Stomach (tissue), 19 donors: ENCODE results near the gene PYGB. TPM values are rescaled to one million over a fixed set of nuclear protein-coding genes. Genes with fewer than 3 reads are reported as not detected.

Source experiments
- DNase-seq, 2 donors: peaks; one replicate each; pipeline versions ENCODE4 v3.0.0 to v3.0.0-alpha.2; 2013 to 2019
- H3K27ac ChIP-seq, 5 donors: fragments of 200-600 bp in 4 of 5; sonication (generic) in 4 of 5; one replicate each; pipeline ENCODE4 v1.5.1; 2013 to 2019; ENCODE audit warnings: mild to moderate bottlenecking in 1 of 5, moderate library complexity in 1 of 5
- H3K27me3 ChIP-seq, 3 donors: fragments of 200-600 bp; sonication (generic); one replicate each; pipeline ENCODE4 v1.5.1; 2017 to 2019; ENCODE audit warnings: mixed run types in 1 of 3
- H3K36me3 ChIP-seq, 4 donors: fragments of 200-600 bp; sonication (generic); 1 replicate in 3 of 4; 2 replicates in 1 of 4; pipeline ENCODE4 v1.5.1; 2016 to 2019
- H3K4me1 ChIP-seq, 4 donors: fragments of 200-600 bp; sonication (generic); one replicate each; pipeline ENCODE4 v1.5.1; 2016 to 2019
- H3K4me3 ChIP-seq, 4 donors: fragments of 200-600 bp; sonication (generic) in 3 of 4; one replicate each; pipeline ENCODE4 v1.5.1; 2016 to 2019; ENCODE audit warnings: mild to moderate bottlenecking in 1 of 4
- H3K9me3 ChIP-seq, 4 donors: fragments of 200-600 bp; sonication (generic); one replicate each; pipeline ENCODE4 v1.5.1; 2016 to 2019
- EP300 ChIP-seq: sonication (generic); formaldehyde crosslinking; IDR thresholded peaks from one replicate; pipeline ENCODE4 v1.6.1; 2017; ENCODE audit warnings: antibody characterized with exemption
- POLR2A ChIP-seq, 4 donors: fragments of 450-650 bp; IDR thresholded peaks; one replicate each; pipeline ENCODE4 v1.6.1; 2016; ENCODE audit warnings: antibody characterized with exemption in 4 of 4, control low read depth in 2 of 4, mild to moderate bottlenecking in 1 of 4, moderate library complexity in 1 of 4
- POLR2AphosphoS5 ChIP-seq, 3 donors: sonication (generic); formaldehyde crosslinking; IDR thresholded peaks; one replicate each; pipeline ENCODE4 v1.6.1; 2016; ENCODE audit warnings: antibody characterized with exemption in 3 of 3
- WGBS, 5 donors: extraction: QIAGEN DNeasy Blood & Tissue Kit in 3 of 5; methylation state at CpG; one replicate each; pipeline versions ENCODE4 v1.1.5 to v1.1.7; 2013 to 2018; 5-methylcytosine and 5-hydroxymethylcytosine counted together
- intact Hi-C: fragments of 100-400 bp; cut with DNase I; formaldehyde crosslinking; loops from one replicate; pipeline ENCODE4 v1.15.1; 2023; ENCODE audit warnings: low total_unique reads
- long read RNA-seq, 10 donors: transcript quantifications; one replicate each; lab custom pipeline, GENCODE V29; 2026
- polyA plus RNA-seq, 3 donors: library from polyadenylated mRNA; stranded (reverse); fragments of 200-250 nt; gene quantifications; one replicate each; pipeline ENCODE4 v1.2.3, GENCODE V29; 2013
- total RNA-seq, 5 donors: library from RNA; depleted of rRNA; stranded (reverse); fragments of >200 nt; gene quantifications; one replicate each; pipeline versions ENCODE4 v1.1.0 to v1.2.3, GENCODE V29; 2014 to 2016
- TF ChIP-seq, protein P1 (sequence below), 7 experiments: fragments of 450-650 bp in 4 of 7; fragments of 200-600 bp in 3 of 7; sonication (generic) in 3 of 7; IDR thresholded peaks; one replicate each; pipeline ENCODE4 v1.5.1; 2016 to 2019; ENCODE audit warnings: antibody characterized with exemption in 7 of 7, control low read depth in 2 of 7, mild to moderate bottlenecking in 1 of 7
- donor health status: healthy with polysubstance abuse.
- donor health status: Bipolar disorder and iron deficiency.
- donor health status: healthy.

Gene PYGB
- total RNA-seq = 100 to 1,000 TPM in 2 of 5 donors, 10 to 100 TPM in 3; 34.4 to 116 (median 78.8) TPM
- 10 to 100 TPM; 23.1 to 34.0 (median 28.8) TPM for polyA plus RNA-seq
- long read RNA-seq, donor 1, full-length matches to known transcripts = 2 of 2 reads
- long read RNA-seq, donor 1, partial matches to known transcripts = 0 of 2 reads
- long read RNA-seq, donor 1, other reads (novel, unspliced or antisense) = 0 of 2 reads
- long read RNA-seq, donor 2, full-length matches to known transcripts = 1 of 1 reads
- long read RNA-seq, donor 2, partial matches to known transcripts = 0 of 1 reads
- long read RNA-seq, donor 2, other reads (novel, unspliced or antisense) = 0 of 1 reads
- long read RNA-seq, donor 3, full-length matches to known transcripts = 4 of 4 reads
- long read RNA-seq, donor 3, partial matches to known transcripts = 0 of 4 reads
- long read RNA-seq, donor 3, other reads (novel, unspliced or antisense) = 0 of 4 reads
- long read RNA-seq, donor 4 = 0 reads
- long read RNA-seq, donor 5, full-length matches to known transcripts = 1 of 1 reads
- long read RNA-seq, donor 5, partial matches to known transcripts = 0 of 1 reads
- long read RNA-seq, donor 5, other reads (novel, unspliced or antisense) = 0 of 1 reads
- long read RNA-seq, donor 6, full-length matches to known transcripts = 16 of 24 reads
- long read RNA-seq, donor 6, partial matches to known transcripts = 8 of 24 reads
- long read RNA-seq, donor 6, other reads (novel, unspliced or antisense) = 0 of 24 reads
- long read RNA-seq, donor 7, full-length matches to known transcripts = 3 of 15 reads
- long read RNA-seq, donor 7, partial matches to known transcripts = 12 of 15 reads
- long read RNA-seq, donor 7, other reads (novel, unspliced or antisense) = 0 of 15 reads
- long read RNA-seq, donor 8, full-length matches to known transcripts = 4 of 19 reads
- long read RNA-seq, donor 8, partial matches to known transcripts = 15 of 19 reads
- long read RNA-seq, donor 8, other reads (novel, unspliced or antisense) = 0 of 19 reads
- long read RNA-seq, donor 9, partial matches to known transcripts = 15 of 15 reads
- long read RNA-seq, donor 9, other reads (novel, unspliced or antisense) = 0 of 15 reads
- long read RNA-seq, donor 10, full-length matches to known transcripts = 3 of 3 reads
- long read RNA-seq, donor 10, partial matches to known transcripts = 0 of 3 reads
- long read RNA-seq, donor 10, other reads (novel, unspliced or antisense) = 0 of 3 reads

GRCh38 chr20:25247956-25248785 is at the start of gene PYGB:
Gene PYGB, plus strand, starts transcription at chr20:25248085. Its CDS starts 94 bp downstream, at chr20:25248179.
- Histone ChIP-seq H3K36me3 (no peaks in the 10 kb centered on the region), H3K4me1 (peaks cover 31 to 61% (median 56%) of the 10 kb centered on the region in 4 donors), H3K27ac (peak within 1 kb of the TSS; percentile 90 to 99 (median 94)), H3K9me3 (no peaks in the 10 kb centered on the region), H3K27me3 (no peaks in the 10 kb centered on the region), H3K4me3 (peak within 1 kb of the TSS; percentile 77 to 96 (median 92))
- 0% methylated on average over 23 to 111 of the region's 113 CpGs for WGBS, 5 donors
- intact Hi-C loops = no loop called here
- peak; percentile 81 to 93 for DNase-seq
- peak in 2 of 4 donors; percentile 48 to 81 for TF ChIP-seq POLR2A (IDR thresholded peaks at IDR 0.05)
- TF ChIP-seq POLR2AphosphoS5 (IDR thresholded peaks at IDR 0.05) = peak; percentile 77 to 97 (median 97)
- TF ChIP-seq, protein P1, sequence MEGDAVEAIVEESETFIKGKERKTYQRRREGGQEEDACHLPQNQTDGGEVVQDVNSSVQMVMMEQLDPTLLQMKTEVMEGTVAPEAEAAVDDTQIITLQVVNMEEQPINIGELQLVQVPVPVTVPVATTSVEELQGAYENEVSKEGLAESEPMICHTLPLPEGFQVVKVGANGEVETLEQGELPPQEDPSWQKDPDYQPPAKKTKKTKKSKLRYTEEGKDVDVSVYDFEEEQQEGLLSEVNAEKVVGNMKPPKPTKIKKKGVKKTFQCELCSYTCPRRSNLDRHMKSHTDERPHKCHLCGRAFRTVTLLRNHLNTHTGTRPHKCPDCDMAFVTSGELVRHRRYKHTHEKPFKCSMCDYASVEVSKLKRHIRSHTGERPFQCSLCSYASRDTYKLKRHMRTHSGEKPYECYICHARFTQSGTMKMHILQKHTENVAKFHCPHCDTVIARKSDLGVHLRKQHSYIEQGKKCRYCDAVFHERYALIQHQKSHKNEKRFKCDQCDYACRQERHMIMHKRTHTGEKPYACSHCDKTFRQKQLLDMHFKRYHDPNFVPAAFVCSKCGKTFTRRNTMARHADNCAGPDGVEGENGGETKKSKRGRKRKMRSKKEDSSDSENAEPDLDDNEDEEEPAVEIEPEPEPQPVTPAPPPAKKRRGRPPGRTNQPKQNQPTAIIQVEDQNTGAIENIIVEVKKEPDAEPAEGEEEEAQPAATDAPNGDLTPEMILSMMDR (IDR thresholded peaks at IDR 0.05) = no peak
- TF ChIP-seq EP300 = no peak

GRCh38 chr20:25198663-25199383 is 49.1 kb upstream of the PYGB start:
- intact Hi-C loops = loop anchor here (10.0 kb wide), 1 partner anchor 204 kb away; the partner anchor contains the start of gene APMAP
- no peak overlapping the region for H3K4me3 ChIP-seq
- WGBS, 5 donors = 72 to 79% (median 77%) methylated on average over 10 to 11 of the region's 11 CpGs
- H3K27ac ChIP-seq = no peak overlapping the region
- no peaks in the 10 kb centered on the region for H3K27me3 ChIP-seq
- peaks cover 22 to 56% (median 48%) of the 10 kb centered on the region in 4 donors for H3K4me1 ChIP-seq
- H3K9me3 ChIP-seq = no peaks in the 10 kb centered on the region
- H3K36me3 ChIP-seq = peaks cover 0 to 6% (median 0%) of the 10 kb centered on the region in 4 donors
- TF ChIP-seq, protein P1 (IDR thresholded peaks at IDR 0.05) = no peak
- TF ChIP-seq POLR2AphosphoS5 (IDR thresholded peaks at IDR 0.05) (no peak), EP300 (no peak), POLR2A (IDR thresholded peaks at IDR 0.05) (no peak)
- no peak for DNase-seq

DNA sequence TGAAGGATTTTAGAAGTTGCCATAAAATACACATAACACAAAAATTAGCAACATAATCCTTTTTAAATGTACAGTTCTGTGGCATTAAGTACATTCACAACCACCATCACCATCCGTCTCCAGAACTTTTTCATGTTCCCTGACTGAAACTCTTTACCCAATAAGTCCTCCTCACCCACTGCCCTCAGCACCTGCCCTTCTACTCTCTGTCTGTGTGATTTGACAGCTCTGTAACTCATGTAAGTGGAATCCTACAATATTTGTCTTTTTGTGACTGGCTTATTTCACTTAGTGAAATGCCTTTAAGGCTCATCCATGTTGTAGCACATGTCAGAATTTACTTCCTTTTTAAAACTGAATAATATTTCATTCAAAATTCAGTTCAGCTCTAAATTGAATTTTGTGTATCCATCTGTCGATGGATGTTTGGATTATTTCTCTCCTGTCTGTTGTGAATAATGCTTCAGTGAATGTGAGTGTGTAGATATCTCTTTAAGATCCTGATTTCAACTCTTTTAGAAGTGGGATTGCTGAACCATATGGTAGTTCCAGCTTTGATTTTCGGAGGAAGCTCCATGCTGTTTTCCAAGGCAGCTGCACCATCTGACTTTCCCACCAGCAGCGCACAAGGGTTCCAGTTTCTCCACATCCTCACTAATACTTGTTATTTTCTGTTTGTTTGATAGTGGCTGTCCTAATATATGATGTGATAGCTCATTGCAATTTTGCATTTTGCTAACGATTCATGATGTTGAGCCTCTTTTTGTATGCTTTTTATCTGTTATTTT is 48.2 kb upstream of the PYGB start:
- no peaks in the 10 kb centered on the region for H3K27me3 ChIP-seq
- peaks cover 0 to 6% (median 0%) of the 10 kb centered on the region in 4 donors for H3K36me3 ChIP-seq
- H3K9me3 ChIP-seq = no peaks in the 10 kb centered on the region
- 68 to 83% (median 76%) methylated on average over 5 of the region's 5 CpGs for WGBS, 5 donors
- H3K4me3 ChIP-seq = no peak overlapping the region
- no peak overlapping the region for H3K27ac ChIP-seq
- no peak for DNase-seq
- TF ChIP-seq, protein P1 (IDR thresholded peaks at IDR 0.05) = no peak
- TF ChIP-seq POLR2A (IDR thresholded peaks at IDR 0.05) = no peak
- TF ChIP-seq POLR2AphosphoS5 (IDR thresholded peaks at IDR 0.05) = no peak
- no peak for TF ChIP-seq EP300
- peaks cover 20 to 56% (median 44%) of the 10 kb centered on the region in 4 donors for H3K4me1 ChIP-seq
- intact Hi-C loops = loop anchor here (10.0 kb wide), 1 partner anchor 205 kb away; the partner anchor contains the start of gene APMAP
